Lung (tissue), 12 donors: ENCODE results near the gene TDRD9. TPM values are rescaled to one million over a fixed set of nuclear protein-coding genes. Genes with fewer than 3 reads are reported as not detected.
A peak's percentile ranks its signal among the peaks of the same experiment; 100 is the strongest.

Experiments used
- ATAC-seq: fragments of 200-7000 bp; cut with Tn5 transposase; one replicate; pipeline ENCODE4 v1.9.1; 2020; ENCODE audit warnings: moderate number of reproducible peaks; ENCODE audit not compliant: insufficient read depth, low FRiP score
- DNase-seq, 3 donors: peaks; one replicate each; pipeline ENCODE4 v3.0.0-alpha.2; 2013 to 2017
- H3K27ac ChIP-seq, 2 donors: one replicate each; pipeline ENCODE4 v1.5.1; 2013; ENCODE audit warnings: mild to moderate bottlenecking in 2 of 2, moderate library complexity in 2 of 2, control low read depth in 1 of 2, inconsistent platforms in 1 of 2, low read depth in 1 of 2, low read length in 1 of 2
- H3K27me3 ChIP-seq, 3 donors: one replicate each; pipeline ENCODE4 v1.5.1; 2013; ENCODE audit warnings: low read length in 2 of 3; ENCODE audit not compliant: control insufficient read depth in 3 of 3, insufficient read depth in 3 of 3
- H3K36me3 ChIP-seq, 4 donors: one replicate each; pipeline ENCODE4 v1.5.1; 2013; ENCODE audit warnings: low read length in 4 of 4, mild to moderate bottlenecking in 1 of 4, moderate library complexity in 1 of 4; ENCODE audit not compliant: control insufficient read depth in 4 of 4, insufficient read depth in 4 of 4
- H3K4me1 ChIP-seq, 5 donors: one replicate each; pipeline ENCODE4 v1.5.1; 2013; ENCODE audit warnings: low read length in 5 of 5, mild to moderate bottlenecking in 2 of 5, moderate library complexity in 1 of 5; ENCODE audit not compliant: control insufficient read depth in 5 of 5, insufficient read depth in 5 of 5
- H3K4me3 ChIP-seq: one replicate; pipeline ENCODE4 v1.5.1; 2013; ENCODE audit warnings: mild to moderate bottlenecking, control low read depth, moderate library complexity
- H3K9ac ChIP-seq, 2 donors: one replicate each; pipeline ENCODE4 v1.5.1; 2013; ENCODE audit warnings: low read length in 2 of 2, control low read depth in 1 of 2; ENCODE audit not compliant: insufficient read depth in 1 of 2
- H3K9me3 ChIP-seq, 4 donors: one replicate each; pipeline ENCODE4 v1.5.1; 2013; ENCODE audit warnings: low read length in 3 of 4, mild to moderate bottlenecking in 1 of 4, moderate library complexity in 1 of 4; ENCODE audit not compliant: control insufficient read depth in 4 of 4, insufficient read depth in 3 of 4
- WGBS, 2 donors: extraction: QIAGEN DNeasy Blood & Tissue Kit; methylation state at CpG; one replicate each; pipeline ENCODE4 v1.1.7; 2013; 5-methylcytosine and 5-hydroxymethylcytosine counted together
- polyA plus RNA-seq, 2 donors: library from polyadenylated mRNA; stranded (reverse); fragments of 200-250 nt; gene quantifications; one replicate each; pipeline ENCODE4 v1.2.1, GENCODE V29; 2013
- total RNA-seq, 2 donors: library from RNA; depleted of rRNA in 1 of 2; stranded (reverse); fragments of >200 nt in 1 of 2; gene quantifications; one replicate each; pipeline ENCODE4 v1.2.1, GENCODE V29; 2014 to 2021
- TF ChIP-seq, protein P1 (sequence below): IDR thresholded peaks from 2 replicates; pipeline ENCODE4 v1.5.1; 2012; ENCODE audit warnings: mild to moderate bottlenecking; ENCODE audit errors: control extremely low read depth, extremely low read depth
- donor health status: control.
- donor health status: control.
- donor health status: Bipolar disorder and iron deficiency.
- donor health status: healthy.
- donor health status: DM: yes; HTN: yes; CAD: no.

The TDRD9 gene
- total and polyA plus RNA-seq, 4 donors: 2.3 to 8.6 (median 5.3) TPM

- Histone ChIP-seq H3K27ac (no peak overlapping the region), H3K4me3 (no peak overlapping the region), H3K27me3 (peaks cover 0 to 7% (median 0%) of the 10 kb centered on the region in 3 donors), H3K9me3 (no peaks in the 10 kb centered on the region), H3K4me1 (peaks cover 0 to 4% (median 0%) of the 10 kb centered on the region in 5 donors), H3K9ac (no peak overlapping the region), H3K36me3 (no peaks in the 10 kb centered on the region)
- DNase-seq: no peak
- no peak for ATAC-seq
- WGBS, 2 donors: 28 to 65% methylated on average over 3 of the region's 3 CpGs
- TF ChIP-seq, protein P1, sequence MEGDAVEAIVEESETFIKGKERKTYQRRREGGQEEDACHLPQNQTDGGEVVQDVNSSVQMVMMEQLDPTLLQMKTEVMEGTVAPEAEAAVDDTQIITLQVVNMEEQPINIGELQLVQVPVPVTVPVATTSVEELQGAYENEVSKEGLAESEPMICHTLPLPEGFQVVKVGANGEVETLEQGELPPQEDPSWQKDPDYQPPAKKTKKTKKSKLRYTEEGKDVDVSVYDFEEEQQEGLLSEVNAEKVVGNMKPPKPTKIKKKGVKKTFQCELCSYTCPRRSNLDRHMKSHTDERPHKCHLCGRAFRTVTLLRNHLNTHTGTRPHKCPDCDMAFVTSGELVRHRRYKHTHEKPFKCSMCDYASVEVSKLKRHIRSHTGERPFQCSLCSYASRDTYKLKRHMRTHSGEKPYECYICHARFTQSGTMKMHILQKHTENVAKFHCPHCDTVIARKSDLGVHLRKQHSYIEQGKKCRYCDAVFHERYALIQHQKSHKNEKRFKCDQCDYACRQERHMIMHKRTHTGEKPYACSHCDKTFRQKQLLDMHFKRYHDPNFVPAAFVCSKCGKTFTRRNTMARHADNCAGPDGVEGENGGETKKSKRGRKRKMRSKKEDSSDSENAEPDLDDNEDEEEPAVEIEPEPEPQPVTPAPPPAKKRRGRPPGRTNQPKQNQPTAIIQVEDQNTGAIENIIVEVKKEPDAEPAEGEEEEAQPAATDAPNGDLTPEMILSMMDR: no peak
Observed at GRCh38 chr14:103931422-103931821, 3.2 kb downstream of the TDRD9 start.

GRCh38 chr14:103932791-103933490 is 4.7 kb downstream of the TDRD9 start:
- Histone ChIP-seq H3K4me1 (peaks cover 0 to 4% (median 0%) of the 10 kb centered on the region in 5 donors), H3K9ac (no peak overlapping the region), H3K27ac (peak overlapping the region in 1 of 2 donors; percentile 35), H3K4me3 (no peak overlapping the region), H3K9me3 (no peaks in the 10 kb centered on the region), H3K27me3 (peaks cover 0 to 9% (median 0%) of the 10 kb centered on the region in 3 donors), H3K36me3 (no peaks in the 10 kb centered on the region)
- ATAC-seq (no peak), DNase-seq (no peak)
- WGBS, 2 donors: 64 to 77% methylated on average over 11 of the region's 11 CpGs
- TF ChIP-seq, protein P1: no peak

- H3K4me1 ChIP-seq: peaks cover 0 to 4% (median 0%) of the 10 kb centered on the region in 5 donors
- DNase-seq: no peak
- WGBS, 2 donors: 83 to 90% methylated on average over 2 of the region's 2 CpGs
Observed at GRCh38 chr14:103935102-103935501, 6.8 kb downstream of the TDRD9 start.

More at GRCh38 chr14:103935102-103935501, 6.8 kb downstream of the TDRD9 start:
- Histone ChIP-seq H3K27me3 (peaks cover 0 to 9% (median 5%) of the 10 kb centered on the region in 3 donors), H3K9ac (no peak overlapping the region), H3K36me3 (no peaks in the 10 kb centered on the region), H3K4me3 (no peak overlapping the region), H3K9me3 (no peaks in the 10 kb centered on the region), H3K27ac (no peak overlapping the region)
- TF ChIP-seq, protein P1: no peak
- no peak for ATAC-seq
